Measurements from ENCODE around the gene NOM1.

Gene NOM1

DNA sequence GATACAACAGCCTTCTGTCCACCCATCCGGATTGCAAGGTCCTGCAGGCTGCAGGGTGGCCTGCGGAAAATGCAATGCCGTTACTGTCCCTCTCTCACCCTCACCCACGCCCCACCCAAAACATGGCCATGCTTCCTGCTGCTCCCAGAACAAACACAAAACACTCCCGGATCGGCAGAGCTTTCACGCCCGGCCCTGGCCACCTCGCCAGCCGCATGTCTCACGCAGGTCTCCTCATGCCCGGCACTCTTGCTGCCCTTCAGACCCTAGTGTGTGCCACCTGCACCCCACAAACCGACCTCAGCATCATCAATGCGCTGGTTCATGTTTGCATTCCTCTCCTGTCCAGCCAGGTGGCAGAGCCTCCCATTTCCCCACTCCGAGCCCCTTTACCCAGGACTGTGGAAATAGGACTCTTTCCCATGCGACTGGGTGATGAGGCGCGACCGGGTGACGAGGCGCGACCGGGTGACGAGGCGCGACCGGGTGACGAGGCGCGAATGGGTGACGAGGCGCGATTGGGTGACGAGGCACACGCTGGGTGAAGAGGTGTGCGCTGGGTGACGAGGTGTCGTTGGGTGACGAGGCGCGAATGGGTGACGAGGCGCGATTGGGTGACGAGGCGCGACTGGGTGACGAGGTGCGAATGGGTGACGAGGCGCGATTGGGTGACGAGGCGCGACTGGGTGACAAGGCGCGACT lies 8.9 kb upstream of the NOM1 start:
- in situ Hi-C loops (cut with MboI; ENCODE audit: low sequenced_read_pairs), result no loop called here

DNA sequence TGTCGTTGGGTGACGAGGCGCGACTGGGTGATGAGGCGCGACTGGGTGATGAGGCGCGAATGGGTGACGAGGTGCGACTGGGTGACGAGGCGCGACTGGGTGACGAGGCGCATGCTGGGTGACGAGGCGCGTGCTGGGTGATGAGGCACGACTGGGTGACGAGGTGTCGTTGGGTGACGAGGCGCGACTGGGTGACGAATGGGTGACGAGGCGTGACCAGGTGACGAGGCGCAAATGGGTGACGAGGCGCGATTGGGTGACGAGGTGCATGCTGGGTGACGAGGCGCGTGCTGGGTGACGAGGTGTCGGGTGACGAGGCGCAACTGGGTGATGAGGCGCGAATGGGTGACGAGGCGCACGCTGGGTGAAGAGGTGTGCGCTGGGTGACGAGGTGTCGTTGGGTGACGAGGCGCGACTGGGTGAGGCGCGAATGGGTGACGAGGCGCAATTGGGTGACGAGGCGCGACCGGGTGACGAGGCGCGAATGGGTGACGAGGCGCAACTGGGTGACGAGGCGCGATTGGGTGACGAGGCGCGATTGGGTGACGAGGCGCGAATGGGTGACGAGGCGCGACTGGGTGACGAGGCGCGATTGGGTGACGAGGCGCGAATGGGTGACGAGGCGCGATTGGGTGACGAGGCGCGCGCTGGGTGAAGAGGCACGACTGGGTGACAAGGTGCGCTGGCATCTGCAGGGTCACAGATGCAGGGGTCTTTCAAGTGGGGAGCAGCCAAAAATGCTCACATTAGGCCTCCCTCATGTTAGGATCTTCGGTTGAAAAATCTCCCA lies 7.9 kb upstream of the NOM1 start:
- in situ Hi-C loops (cut with MboI; ENCODE audit: low sequenced_read_pairs), result no loop called here

DNA sequence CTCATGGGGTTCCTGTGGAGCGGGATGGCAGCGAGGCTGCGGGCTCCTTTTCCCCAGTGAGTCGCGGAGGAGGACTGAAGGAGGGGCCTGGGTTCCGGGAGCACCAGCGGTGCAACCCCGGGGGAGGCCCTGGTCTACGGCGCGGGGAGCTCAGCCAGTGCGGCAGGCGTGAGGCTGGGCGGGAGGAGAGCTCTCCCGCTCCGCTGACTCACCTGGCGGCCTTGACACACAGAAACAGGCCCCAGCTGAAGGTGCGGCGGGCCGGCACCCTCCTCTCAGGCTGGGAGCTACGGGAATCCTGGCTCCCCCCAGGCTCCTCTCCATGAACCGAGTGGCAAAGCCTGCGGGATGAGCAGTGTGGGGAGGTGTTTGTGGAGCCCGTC lies 6.8 kb upstream of the NOM1 start:
- in situ Hi-C loops (cut with MboI; ENCODE audit: low sequenced_read_pairs), result no loop called here

DNA sequence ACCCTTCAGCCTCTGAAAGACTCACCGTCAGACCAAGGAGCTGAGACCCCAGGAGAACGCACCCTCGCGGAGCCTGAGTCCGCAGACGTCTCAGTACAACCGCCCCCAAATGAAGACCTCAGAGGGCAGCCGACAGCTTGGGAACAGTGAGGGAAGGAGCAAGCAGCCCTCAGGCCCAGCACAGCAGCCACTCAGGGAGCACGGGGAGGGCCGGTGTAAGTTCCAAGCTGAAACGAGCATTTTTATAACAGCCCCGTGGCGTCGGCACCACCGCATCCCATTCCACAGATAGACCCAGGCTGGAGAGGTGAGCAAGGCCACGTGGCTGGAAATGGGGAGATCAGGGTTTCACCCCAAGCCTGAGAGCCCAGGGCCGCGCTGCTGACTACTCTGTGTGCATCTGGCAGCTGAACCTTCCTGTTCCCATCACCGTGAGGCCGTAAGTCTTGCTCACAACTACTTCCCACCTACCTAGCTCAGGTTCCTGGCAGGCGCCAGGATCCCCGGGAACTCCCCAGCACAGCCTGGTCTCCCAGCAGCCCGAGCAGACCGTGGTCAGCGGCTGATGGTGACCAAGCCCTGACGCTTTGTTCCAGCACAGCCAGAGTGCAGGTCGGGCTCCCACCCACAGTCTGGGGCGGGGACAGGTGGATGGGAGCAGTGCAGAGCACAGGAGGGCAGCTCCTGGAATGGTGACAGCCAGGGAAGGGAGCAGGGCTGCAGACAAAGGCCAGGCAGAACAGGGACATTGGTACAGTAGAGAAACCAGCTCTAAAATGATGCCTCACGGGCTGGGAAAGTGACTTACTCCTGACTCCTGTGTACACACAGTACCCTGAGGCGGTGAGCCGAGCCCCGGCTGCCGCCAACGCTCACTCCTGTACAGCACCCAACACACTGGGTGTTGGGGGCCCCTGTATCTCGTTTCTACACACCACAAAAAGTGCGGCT lies 6.1 kb upstream of the NOM1 start:
- in situ Hi-C loops (cut with MboI; ENCODE audit: low sequenced_read_pairs), result no loop called here

DNA sequence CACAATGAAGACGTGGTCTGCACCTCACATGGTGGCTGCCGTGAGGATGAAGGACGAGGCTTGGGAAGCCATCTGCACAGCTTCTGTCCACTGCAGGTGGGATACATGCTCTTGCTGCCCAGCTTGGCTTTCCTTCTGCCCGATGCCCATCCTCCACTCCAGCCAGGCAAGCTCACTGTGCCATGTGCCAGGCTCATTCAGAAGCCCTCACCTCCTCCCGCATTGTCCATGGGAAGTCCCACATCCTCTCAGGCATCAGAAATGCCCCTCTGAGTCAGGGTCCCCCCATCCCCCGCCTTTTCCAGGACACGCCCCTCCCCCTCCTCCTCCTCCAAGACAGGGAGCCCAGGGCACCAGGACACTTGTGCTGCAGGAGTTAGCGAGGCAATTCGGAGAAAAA lies 4.6 kb upstream of the NOM1 start:
- in situ Hi-C loops (cut with MboI; ENCODE audit: low sequenced_read_pairs), result no loop called here

DNA sequence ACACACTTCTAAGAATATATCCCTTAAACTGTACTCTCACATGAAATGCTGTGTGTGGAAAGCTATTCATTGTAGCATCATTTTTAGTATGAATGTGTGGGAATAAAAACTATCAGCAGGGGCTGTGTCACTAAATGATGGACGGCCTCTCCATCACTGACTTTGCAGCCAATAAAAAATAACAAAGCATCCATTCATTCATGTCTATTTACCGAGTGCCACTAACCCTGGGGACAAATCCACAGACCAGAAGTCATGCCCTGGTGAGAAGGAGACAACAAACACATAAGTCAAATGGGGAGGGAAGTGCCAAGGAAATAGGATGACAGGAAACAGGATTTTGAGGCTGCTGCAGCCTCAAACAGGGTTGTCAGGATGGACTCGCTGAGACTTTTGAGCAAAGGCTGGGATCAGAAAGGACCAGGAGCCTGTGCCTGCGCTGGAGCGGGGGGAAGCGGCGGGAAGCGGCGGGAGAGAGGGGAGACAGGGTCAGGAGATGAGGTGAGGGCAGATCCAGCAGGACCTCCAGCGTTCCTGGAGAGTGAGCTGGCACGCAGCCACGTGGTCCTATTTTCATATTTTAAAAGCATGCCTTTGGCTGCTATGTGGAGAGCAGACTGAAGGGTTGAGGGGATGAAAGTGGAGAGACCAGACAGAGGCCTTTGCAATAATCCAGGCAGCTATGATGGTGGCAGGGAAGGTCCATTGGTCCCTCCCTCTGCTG lies 2.2 kb upstream of the NOM1 start:
- in situ Hi-C loops (cut with MboI; ENCODE audit: low sequenced_read_pairs), result no loop called here

DNA sequence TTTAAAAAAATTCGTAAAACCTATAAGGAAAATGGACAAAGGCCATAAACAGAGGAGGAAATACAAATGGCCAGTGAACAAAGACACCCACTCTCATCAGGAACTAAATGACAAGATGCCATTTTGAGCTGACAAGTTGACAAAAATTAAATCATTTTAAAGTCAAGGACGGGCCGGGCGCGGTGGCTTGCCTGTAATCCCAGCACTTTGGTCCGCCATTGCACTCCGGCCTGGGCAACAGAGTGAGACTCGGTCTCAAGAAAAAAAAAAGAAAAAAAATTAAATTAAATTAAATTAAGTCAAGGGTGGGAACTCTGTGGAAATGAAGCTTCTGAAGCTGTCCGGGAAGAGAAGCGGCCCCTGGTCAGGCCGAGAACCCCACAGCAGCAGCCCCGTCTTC lies 1.2 kb upstream of the NOM1 start:
- in situ Hi-C loops (cut with MboI; ENCODE audit: low sequenced_read_pairs), result no loop called here

DNA sequence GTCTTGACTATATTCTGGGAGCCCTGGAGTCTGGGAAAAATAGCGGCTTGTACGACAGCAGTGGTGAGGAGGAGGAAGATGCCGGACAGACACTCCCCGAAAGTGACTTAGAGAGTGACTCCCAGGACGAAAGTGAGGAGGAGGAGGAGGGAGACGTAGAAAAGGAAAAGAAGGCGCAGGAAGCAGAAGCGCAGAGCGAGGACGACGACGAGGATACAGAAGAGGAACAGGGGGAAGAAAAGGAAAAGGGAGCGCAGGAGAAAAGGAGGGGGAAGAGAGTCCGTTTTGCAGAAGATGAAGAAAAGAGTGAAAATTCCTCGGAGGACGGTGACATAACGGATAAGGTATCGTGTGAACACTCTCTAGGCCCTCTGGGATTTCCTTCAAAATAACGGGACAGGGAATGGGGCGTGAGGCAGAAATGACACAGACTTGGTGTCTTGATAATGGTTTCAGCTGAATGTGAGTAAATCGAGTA lies 908 bp downstream of the NOM1 start:
- in situ Hi-C loops (cut with MboI; ENCODE audit: low sequenced_read_pairs), result loop anchor here (25.0 kb wide), 1 partner anchor 312 kb away; no protein-coding TSS in a partner anchor

DNA sequence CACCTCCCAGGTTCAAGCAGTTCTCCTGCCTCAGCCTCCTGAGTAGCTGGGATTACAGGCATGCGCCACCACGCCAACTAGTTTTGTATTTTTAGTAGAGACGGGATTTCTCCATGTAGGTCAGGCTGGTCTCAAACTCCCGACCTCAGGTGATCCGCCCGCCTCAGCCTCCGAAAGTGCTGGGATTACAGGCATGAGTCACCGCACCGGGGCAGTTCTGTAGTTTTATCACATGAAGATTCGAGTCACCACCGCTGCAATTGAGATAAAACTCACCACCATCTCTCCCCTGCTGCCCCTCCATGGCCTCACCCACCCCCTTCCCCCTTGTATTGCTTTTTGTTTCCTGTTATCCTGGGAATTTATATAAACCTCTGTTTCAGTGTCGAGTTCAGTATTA lies 3.7 kb downstream of the NOM1 start:
- in situ Hi-C loops (cut with MboI; ENCODE audit: low sequenced_read_pairs), result loop anchor here (25.0 kb wide), 1 partner anchor 309 kb away; no protein-coding TSS in a partner anchor

DNA sequence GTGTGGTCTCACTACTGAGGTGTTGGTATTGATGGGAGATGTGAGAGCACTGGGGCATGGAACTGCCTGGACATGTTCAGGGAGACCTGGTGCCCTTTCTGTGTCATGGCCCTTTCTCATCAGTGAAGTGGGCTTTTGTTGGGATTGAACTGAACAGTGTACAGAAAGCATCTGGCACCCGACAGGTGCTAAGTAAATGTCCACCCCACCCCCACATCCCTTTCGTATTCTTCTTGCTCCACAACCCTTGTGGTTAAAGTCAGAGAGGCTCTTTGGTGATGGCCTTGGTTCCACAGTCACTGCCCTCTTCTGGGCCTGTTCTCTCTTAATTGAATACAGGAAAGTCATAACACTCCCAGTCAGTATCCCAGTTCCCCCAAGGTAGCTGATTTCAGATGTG lies 5.4 kb downstream of the NOM1 start:
- in situ Hi-C loops (cut with MboI; ENCODE audit: low sequenced_read_pairs), result loop anchor here (25.0 kb wide), 1 partner anchor 307 kb away; no protein-coding TSS in a partner anchor

DNA sequence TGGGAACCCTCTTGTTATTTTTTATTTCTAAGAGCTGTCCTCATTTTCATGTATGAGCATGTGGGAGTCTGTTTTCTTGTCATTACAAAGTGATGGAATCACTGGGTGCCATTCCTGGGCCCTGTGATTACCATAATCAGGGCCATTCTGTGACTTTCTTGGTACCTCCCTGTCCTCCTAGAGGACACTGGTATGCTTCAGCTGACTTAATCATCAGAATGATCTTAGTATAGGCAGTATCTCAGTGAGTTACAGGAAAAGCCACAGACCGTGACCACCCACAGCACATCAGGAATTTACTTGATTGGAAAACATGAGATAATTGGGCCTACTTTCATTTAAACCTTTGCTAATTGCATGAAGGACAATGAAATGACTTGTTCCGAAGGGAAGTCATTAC lies 7.2 kb downstream of the NOM1 start:
- in situ Hi-C loops (cut with MboI; ENCODE audit: low sequenced_read_pairs), result loop anchor here (25.0 kb wide), 1 partner anchor 306 kb away; no protein-coding TSS in a partner anchor

DNA sequence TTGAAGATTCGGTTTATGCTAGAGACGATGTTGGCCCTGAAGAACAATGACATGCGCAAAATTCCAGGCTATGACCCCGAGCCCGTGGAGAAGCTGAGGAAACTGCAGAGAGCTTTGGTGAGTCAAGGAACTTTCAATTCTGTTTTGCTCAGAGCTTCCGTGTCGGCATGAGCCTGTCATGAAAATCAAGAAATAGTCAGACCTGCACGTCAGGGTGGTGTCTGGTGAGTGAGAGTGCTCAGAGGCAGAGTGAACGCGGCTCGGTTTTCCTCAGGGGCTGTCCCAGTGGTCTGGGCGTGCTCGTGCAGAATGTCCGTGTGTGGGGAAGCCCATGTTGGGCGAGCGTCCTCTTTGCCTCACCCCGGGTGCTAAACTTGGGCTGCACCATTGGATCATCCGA lies 12.6 kb downstream of the NOM1 start:
- in situ Hi-C loops (cut with MboI; ENCODE audit: low sequenced_read_pairs), result loop anchor here (25.0 kb wide), 1 partner anchor 300 kb away; no protein-coding TSS in a partner anchor

DNA sequence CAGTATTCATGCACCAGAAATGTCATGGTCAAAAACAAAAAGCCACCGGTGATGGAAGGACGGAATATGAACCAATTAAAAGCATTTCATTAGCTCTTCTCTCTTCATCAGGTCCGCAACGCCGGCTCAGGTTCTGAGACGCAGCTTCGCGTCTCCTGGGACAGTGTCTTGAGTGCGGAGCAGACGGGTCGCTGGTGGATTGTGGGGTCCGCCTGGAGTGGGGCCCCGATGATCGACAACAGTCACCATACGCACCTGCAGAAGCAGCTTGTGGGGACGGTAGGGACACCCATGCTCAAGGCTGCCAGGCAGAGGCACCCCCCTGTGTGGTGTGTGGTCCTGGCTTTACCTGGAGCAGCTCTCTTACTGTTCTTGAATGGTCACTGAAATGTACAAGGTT lies 13.4 kb downstream of the NOM1 start:
- in situ Hi-C loops (cut with MboI; ENCODE audit: low sequenced_read_pairs), result loop anchor here (25.0 kb wide), 1 partner anchor 299 kb away; no protein-coding TSS in a partner anchor

DNA sequence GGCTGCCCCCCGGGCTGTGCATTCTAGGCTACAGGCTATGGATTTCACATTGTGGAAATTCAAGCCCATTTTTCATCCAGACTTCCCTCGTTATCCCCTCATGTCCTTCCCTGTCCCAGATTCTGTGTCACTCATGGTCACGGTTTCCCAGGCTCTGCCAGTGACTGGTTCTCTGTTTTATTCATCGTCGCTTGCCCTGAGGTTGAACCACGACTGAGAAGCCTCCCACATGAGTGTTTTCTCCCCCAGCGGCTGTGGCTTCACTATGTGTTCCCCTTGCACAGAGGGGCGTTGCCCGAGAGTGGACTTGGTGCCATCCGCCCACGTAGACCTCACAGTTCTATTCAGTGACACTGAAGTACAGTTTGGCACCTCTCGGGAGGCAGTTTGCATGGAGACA lies 14.0 kb downstream of the NOM1 start:
- in situ Hi-C loops (cut with MboI; ENCODE audit: low sequenced_read_pairs), result loop anchor here (25.0 kb wide), 1 partner anchor 299 kb away; no protein-coding TSS in a partner anchor

DNA sequence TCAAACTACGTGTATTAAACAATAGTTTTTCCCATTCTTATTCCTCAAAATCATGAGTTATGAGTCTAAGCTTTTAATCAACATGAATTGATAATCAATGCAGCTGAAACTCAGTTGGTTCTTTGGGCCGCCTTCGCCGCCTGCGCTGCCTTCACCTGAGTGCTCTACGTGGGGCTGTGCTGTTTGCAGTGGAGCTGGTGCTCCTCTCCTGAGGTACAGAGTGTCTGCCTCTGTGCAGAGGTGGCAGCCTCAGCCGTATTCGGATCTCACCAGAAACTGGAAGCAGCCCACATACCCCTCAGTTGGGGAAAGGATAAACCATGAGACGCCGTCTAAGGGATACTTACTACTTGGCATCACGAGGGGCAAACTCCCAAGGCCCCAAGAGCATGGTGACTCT lies 15.5 kb downstream of the NOM1 start:
- in situ Hi-C loops (cut with MboI; ENCODE audit: low sequenced_read_pairs), result loop anchor here (25.0 kb wide), 1 partner anchor 297 kb away; no protein-coding TSS in a partner anchor

DNA sequence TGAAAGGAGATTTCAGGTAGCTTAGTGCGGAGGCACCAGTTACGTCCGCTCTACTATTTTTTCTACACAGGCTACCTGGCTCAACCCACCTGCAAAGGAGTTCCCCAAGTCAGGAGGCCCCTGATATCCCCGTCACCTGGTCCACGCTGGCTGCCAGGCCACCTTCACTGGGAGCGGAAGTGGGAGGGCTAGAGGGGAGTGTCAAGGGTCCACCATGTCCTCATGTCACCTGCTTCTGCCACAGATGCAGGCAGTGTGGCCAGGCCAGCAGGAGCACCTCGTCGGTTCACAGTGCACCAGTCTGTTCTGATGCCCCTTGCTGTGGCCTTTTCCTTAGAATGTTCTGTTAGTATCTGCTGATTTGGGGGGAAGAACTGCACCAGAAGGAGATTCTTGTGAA lies 16.9 kb downstream of the NOM1 start:
- in situ Hi-C loops (cut with MboI; ENCODE audit: low sequenced_read_pairs), result loop anchor here (25.0 kb wide), 1 partner anchor 296 kb away; no protein-coding TSS in a partner anchor

DNA sequence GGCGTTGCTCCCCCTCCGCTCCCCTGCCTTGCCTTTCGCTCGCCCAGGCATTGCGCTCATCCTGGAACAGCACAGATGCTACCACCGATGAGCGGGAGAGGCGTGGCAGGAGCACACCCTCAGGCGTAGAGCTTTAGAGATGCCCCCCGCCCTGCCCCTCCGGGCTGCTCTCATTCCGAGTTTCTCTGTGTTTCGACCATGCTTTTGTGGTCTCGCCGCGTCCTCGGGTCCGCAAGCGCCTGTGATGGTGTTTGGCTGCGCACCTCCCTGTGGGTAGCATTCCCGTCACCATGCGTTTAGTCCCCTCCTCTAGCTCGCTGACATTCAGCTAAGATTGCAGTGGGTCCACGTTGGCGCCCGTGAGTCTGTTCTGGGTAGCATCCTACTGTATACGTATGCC lies 18.7 kb downstream of the NOM1 start:
- in situ Hi-C loops (cut with MboI; ENCODE audit: low sequenced_read_pairs), result loop anchor here (25.0 kb wide), 1 partner anchor 294 kb away; no protein-coding TSS in a partner anchor

DNA sequence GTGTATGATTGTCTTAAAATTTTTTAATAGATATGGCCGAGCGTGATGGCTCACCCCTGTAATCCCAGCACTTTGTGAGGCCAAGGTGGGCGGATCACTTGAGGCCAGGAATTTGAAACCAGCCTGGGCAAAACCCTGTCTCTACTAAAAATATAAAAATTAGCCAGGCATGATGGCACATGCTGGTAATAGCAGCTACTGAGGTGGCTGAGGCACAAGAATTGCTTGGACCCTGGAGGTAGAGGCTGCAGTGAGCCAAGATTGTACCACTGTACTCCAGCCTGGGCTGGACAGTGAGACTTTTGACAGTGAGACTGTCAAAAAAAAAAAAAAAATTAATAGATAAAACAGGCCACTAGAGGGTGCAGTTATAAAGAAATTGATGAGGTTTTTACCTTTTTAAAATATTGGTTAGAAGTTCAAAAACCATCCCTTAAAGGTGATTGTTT lies 20.5 kb downstream of the NOM1 start:
- in situ Hi-C loops (cut with MboI; ENCODE audit: low sequenced_read_pairs), result loop anchor here (25.0 kb wide), 1 partner anchor 292 kb away; no protein-coding TSS in a partner anchor

DNA sequence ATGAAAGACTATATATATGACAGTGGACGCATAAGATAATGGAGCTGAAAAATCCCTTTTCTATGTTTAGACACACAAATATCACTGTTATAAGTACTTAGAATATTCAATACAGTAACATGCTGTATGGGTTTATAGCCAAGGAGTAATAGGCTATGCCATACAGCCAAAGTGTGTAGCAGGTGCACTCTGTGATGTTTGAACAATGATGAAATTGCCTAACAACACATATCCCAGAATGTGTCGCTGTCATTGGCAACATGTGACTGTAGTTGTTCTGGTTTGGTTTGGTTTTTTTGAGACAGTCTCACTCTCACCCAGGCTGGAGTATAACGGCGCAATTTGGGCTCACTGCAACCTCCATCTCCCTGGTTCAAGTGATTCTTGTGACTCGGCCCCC lies 26.1 kb downstream of the NOM1 start:
- in situ Hi-C loops (cut with MboI; ENCODE audit: low sequenced_read_pairs), result no loop called here

Data from HL-60/S4 treated with retinoic acid at 250 ng/mL for 4 days and 3 days (cell line).